Liver (tissue), 9 donors: ENCODE measurements around the gene TMEM248. TPM values are rescaled to one million over a fixed set of nuclear protein-coding genes. Genes with fewer than 3 reads are reported as not detected.
"Not testable (repeated sequence)": the region's sequence is repeated elsewhere in the genome, so short reads cannot be mapped to it uniquely, and the experiment has no call there.

Experiments
- DNase-seq: peaks from one replicate; pipeline ENCODE4 v3.0.0-alpha.2; 2017; ENCODE audit warnings: low spot score
- H3K27ac ChIP-seq, 2 donors: one replicate each; pipeline ENCODE4 v1.7.0; 2013; ENCODE audit warnings: inconsistent platforms in 2 of 2, low read length in 2 of 2, control low read depth in 1 of 2, low read depth in 1 of 2, mild to moderate bottlenecking in 1 of 2
- H3K27me3 ChIP-seq, 4 donors: one replicate each; pipeline versions ENCODE4 v1.6.1 to v1.7.0; 2013; ENCODE audit warnings: low read length in 3 of 4, inconsistent platforms in 1 of 4, mild to moderate bottlenecking in 1 of 4, moderate library complexity in 1 of 4; ENCODE audit not compliant: control insufficient read depth in 4 of 4, insufficient read depth in 4 of 4
- H3K36me3 ChIP-seq, 4 donors: one replicate each; pipeline versions ENCODE4 v1.6.1 to v1.7.0; 2013; ENCODE audit warnings: low read length in 3 of 4, mild to moderate bottlenecking in 3 of 4, low read depth in 1 of 4, moderate library complexity in 1 of 4; ENCODE audit not compliant: control insufficient read depth in 4 of 4, insufficient read depth in 3 of 4
- H3K4me1 ChIP-seq, 4 donors: one replicate each; pipeline versions ENCODE4 v1.6.1 to v1.7.0; 2013; ENCODE audit warnings: low read length in 3 of 4, mild to moderate bottlenecking in 3 of 4, moderate library complexity in 1 of 4; ENCODE audit not compliant: control insufficient read depth in 4 of 4, insufficient read depth in 4 of 4
- H3K4me3 ChIP-seq, 3 donors: one replicate each; pipeline versions ENCODE4 v1.6.1 to v1.7.0; 2013; ENCODE audit warnings: low read length in 3 of 3, control low read depth in 1 of 3, low read depth in 1 of 3, mild to moderate bottlenecking in 1 of 3
- H3K9ac ChIP-seq, 2 donors: one replicate each; pipeline ENCODE4 v1.7.0; 2013; ENCODE audit warnings: low read length in 2 of 2, mild to moderate bottlenecking in 2 of 2, moderate library complexity in 2 of 2, control low read depth in 1 of 2, low read depth in 1 of 2
- H3K9me3 ChIP-seq, 4 donors: one replicate each; pipeline versions ENCODE4 v1.6.1 to v1.7.0; 2013; ENCODE audit warnings: low read length in 3 of 4; ENCODE audit not compliant: control insufficient read depth in 4 of 4
- CTCF ChIP-seq: fragments of 150-350 bp; IDR thresholded peaks from 2 replicates; pipeline ENCODE4 v1.5.1; 2017; ENCODE audit warnings: improper control_type of control experiment, low read depth, low read length; ENCODE audit not compliant: missing input control
- HNF4A ChIP-seq, 2 donors: conservative IDR thresholded peaks; 2 replicates each; pipeline ENCODE4 v1.6.1; 2016; ENCODE audit warnings: antibody characterized with exemption in 2 of 2, mild to moderate bottlenecking in 2 of 2
- JUND ChIP-seq, 2 donors: IDR thresholded peaks; 2 replicates each; pipeline ENCODE4 v1.6.1; 2016; ENCODE audit warnings: antibody characterized with exemption in 2 of 2
- REST ChIP-seq: IDR thresholded peaks from 2 replicates; pipeline ENCODE4 v1.6.1; 2016; ENCODE audit warnings: antibody characterized with exemption, mild to moderate bottlenecking
- TAF1 ChIP-seq: conservative IDR thresholded peaks from 2 replicates; pipeline ENCODE4 v1.6.1; 2016; ENCODE audit warnings: antibody characterized with exemption, mild to moderate bottlenecking
- YY1 ChIP-seq: IDR thresholded peaks from 2 replicates; pipeline ENCODE4 v1.6.1; 2016; ENCODE audit warnings: antibody characterized with exemption, mild to moderate bottlenecking
- ZBTB33 ChIP-seq: IDR thresholded peaks from 2 replicates; pipeline ENCODE4 v1.6.1; 2016; ENCODE audit warnings: antibody characterized with exemption
- WGBS: extraction: QIAGEN DNeasy Blood & Tissue Kit; methylation state at CpG from one replicate; pipeline ENCODE4 v1.1.7; 2013; 5-methylcytosine and 5-hydroxymethylcytosine counted together
- polyA plus RNA-seq, 2 donors: library from polyadenylated mRNA; stranded (reverse) in 1 of 2; unstranded in 1 of 2; fragments of 200-250 nt in 1 of 2; fragments of >200 nt in 1 of 2; fragmentation: Nextera tagmentation in 1 of 2; extraction: Ambion mirVana in 1 of 2; gene quantifications; one replicate each; pipeline versions ENCODE4 v1.2.1 to v1.2.3, GENCODE V29; 2013 to 2015
- total RNA-seq, 2 donors: library from RNA; depleted of rRNA; stranded (reverse); fragments of >200 nt; gene quantifications; one replicate each; pipeline ENCODE4 v1.2.3, GENCODE V29; 2014
- donor health status: healthy.
- donor health status: healthy.
- donor health status: healthy.
- donor health status: healthy.
- donor health status: healthy.

The TMEM248 gene
- total and polyA plus RNA-seq, 4 donors: 31.4 to 45.6 (median 41.6) TPM

- H3K27ac ChIP-seq, H3K4me3 ChIP-seq, H3K9ac ChIP-seq, H3K27me3 ChIP-seq, H3K36me3 ChIP-seq, H3K9me3 ChIP-seq: not testable (repeated sequence)
- H3K4me1 ChIP-seq: peaks cover 0 to 13% (median 5%) of the 10 kb centered on the region in 4 donors
- WGBS: 84% methylated on average over 4 of the region's 4 CpGs
- peak; percentile 64 for DNase-seq
Observed at GRCh38 chr7:66908598-66908997, 12.4 kb upstream of the TMEM248 start.

GRCh38 chr7:66910789-66911188 is 10.2 kb upstream of the TMEM248 start:
- WGBS: 35% methylated on average over 3 of the region's 3 CpGs
- TF ChIP-seq REST (no peak), TAF1 (no peak), JUND (IDR thresholded peaks at IDR 0.05) (no peak), YY1 (no peak), ZBTB33 (no peak), CTCF (no peak), HNF4A (conservative IDR thresholded peaks at IDR 0.05) (peak in 1 of 2 donors; percentile 10)
- H3K4me1 ChIP-seq: peaks cover 0 to 13% (median 5%) of the 10 kb centered on the region in 4 donors
- no peak overlapping the region for H3K4me3 ChIP-seq
- no peaks in the 10 kb centered on the region for H3K27me3 ChIP-seq
- no peak overlapping the region for H3K27ac ChIP-seq
- no peak for DNase-seq
- no peaks in the 10 kb centered on the region for H3K36me3 ChIP-seq
- H3K9me3 ChIP-seq: no peaks in the 10 kb centered on the region
- no peak overlapping the region for H3K9ac ChIP-seq

- 98% methylated on average over 2 of the region's 2 CpGs for WGBS
- H3K36me3 ChIP-seq: not testable (repeated sequence)
Observed at GRCh38 chr7:66911191-66911590, 9.8 kb upstream of the TMEM248 start.

More at GRCh38 chr7:66911191-66911590, 9.8 kb upstream of the TMEM248 start:
- H3K9me3 ChIP-seq, H3K4me3 ChIP-seq, DNase-seq, H3K9ac ChIP-seq, H3K27me3 ChIP-seq, H3K27ac ChIP-seq: not testable (repeated sequence)
- peaks cover 0 to 13% (median 5%) of the 10 kb centered on the region in 4 donors for H3K4me1 ChIP-seq
